ENCODE data around the gene CTNNA1. TPM values are rescaled to one million over a fixed set of nuclear protein-coding genes. Genes with fewer than 3 reads are reported as not detected.

CTNNA1 gene
- total RNA-seq, 4 donors from 2014 or later, result 256 to 405 (median 341) TPM

- no peak overlapping the region for H3K4me3 ChIP-seq (replicated peaks in 1 of 3)
- no peak for TF ChIP-seq POLR2A (IDR thresholded peaks at IDR 0.05)
- TF ChIP-seq, protein P1, sequence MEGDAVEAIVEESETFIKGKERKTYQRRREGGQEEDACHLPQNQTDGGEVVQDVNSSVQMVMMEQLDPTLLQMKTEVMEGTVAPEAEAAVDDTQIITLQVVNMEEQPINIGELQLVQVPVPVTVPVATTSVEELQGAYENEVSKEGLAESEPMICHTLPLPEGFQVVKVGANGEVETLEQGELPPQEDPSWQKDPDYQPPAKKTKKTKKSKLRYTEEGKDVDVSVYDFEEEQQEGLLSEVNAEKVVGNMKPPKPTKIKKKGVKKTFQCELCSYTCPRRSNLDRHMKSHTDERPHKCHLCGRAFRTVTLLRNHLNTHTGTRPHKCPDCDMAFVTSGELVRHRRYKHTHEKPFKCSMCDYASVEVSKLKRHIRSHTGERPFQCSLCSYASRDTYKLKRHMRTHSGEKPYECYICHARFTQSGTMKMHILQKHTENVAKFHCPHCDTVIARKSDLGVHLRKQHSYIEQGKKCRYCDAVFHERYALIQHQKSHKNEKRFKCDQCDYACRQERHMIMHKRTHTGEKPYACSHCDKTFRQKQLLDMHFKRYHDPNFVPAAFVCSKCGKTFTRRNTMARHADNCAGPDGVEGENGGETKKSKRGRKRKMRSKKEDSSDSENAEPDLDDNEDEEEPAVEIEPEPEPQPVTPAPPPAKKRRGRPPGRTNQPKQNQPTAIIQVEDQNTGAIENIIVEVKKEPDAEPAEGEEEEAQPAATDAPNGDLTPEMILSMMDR (IDR thresholded peaks at IDR 0.05), result no peak
- DNase-seq, result no peak
- H3K27ac ChIP-seq, result no peak overlapping the region
- no peaks in the 10 kb centered on the region for H3K27me3 ChIP-seq
- WGBS, 2 donors, result 85 to 96% methylated on average over 1 of the region's 1 CpG
- no peaks in the 10 kb centered on the region for H3K36me3 ChIP-seq
- H3K4me1 ChIP-seq, result peaks cover 7 to 33% of the 10 kb centered on the region in 2 donors
- intact Hi-C loops (cut with DNase I), result no loop called here
- no peaks in the 10 kb centered on the region for H3K9me3 ChIP-seq
Measured at GRCh38 chr5:138978080-138978479, 224.9 kb downstream of the CTNNA1 start.

DNA sequence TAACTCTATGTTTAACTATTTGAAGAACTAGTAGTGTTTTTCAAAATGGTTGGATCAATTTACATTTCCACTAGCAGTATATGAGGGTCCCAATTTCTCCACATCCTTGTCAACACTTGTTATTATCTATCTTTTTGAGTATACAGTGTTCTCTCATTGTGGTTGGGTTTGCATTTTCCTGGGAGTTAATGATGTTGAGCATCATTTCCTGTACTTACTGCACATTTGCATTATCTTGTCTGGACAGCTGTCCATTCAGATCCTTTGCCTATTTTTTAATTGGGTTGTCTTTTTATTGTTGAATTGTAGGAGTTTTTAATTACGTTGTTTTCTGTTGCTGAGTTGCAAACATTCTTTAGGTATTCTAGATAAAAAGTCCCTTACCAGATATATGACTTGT lies 225.4 kb downstream of the CTNNA1 start:
- no peak for DNase-seq
- no peak overlapping the region for H3K27ac ChIP-seq
- peaks cover 7 to 29% of the 10 kb centered on the region in 2 donors for H3K4me1 ChIP-seq
- intact Hi-C loops (cut with DNase I), result no loop called here
- H3K4me3 ChIP-seq (replicated peaks in 1 of 3), result no peak overlapping the region
- no peaks in the 10 kb centered on the region for H3K27me3 ChIP-seq
- no peaks in the 10 kb centered on the region for H3K36me3 ChIP-seq
- 95 to 100% methylated on average over 1 of the region's 1 CpG for WGBS, 2 donors
- TF ChIP-seq, protein P1 (IDR thresholded peaks at IDR 0.05), result no peak
- TF ChIP-seq POLR2A (IDR thresholded peaks at IDR 0.05), result no peak
- no peaks in the 10 kb centered on the region for H3K9me3 ChIP-seq

GRCh38 chr5:138979684-138980280 lies 226.6 kb downstream of the CTNNA1 start:
- H3K27me3 ChIP-seq, result no peaks in the 10 kb centered on the region
- no peak for DNase-seq
- intact Hi-C loops (cut with DNase I), result no loop called here
- no peak overlapping the region for H3K4me3 ChIP-seq (replicated peaks in 1 of 3)
- peaks cover 6 to 29% of the 10 kb centered on the region in 2 donors for H3K4me1 ChIP-seq
- WGBS, 2 donors, result 90 to 96% methylated on average over 5 of the region's 5 CpGs
- no peaks in the 10 kb centered on the region for H3K9me3 ChIP-seq
- TF ChIP-seq POLR2A (IDR thresholded peaks at IDR 0.05), result no peak
- TF ChIP-seq, protein P1 (IDR thresholded peaks at IDR 0.05), result no peak
- H3K27ac ChIP-seq, result no peak overlapping the region
- H3K36me3 ChIP-seq, result no peaks in the 10 kb centered on the region

- no peaks in the 10 kb centered on the region for H3K36me3 ChIP-seq
- no peak for DNase-seq
- H3K27ac ChIP-seq, result no peak overlapping the region
- H3K4me1 ChIP-seq, result peaks cover 0 to 23% of the 10 kb centered on the region in 2 donors
- intact Hi-C loops (cut with DNase I), result no loop called here
- TF ChIP-seq POLR2A (IDR thresholded peaks at IDR 0.05), result no peak
- TF ChIP-seq, protein P1 (IDR thresholded peaks at IDR 0.05), result no peak
- no peaks in the 10 kb centered on the region for H3K27me3 ChIP-seq
- H3K9me3 ChIP-seq, result no peaks in the 10 kb centered on the region
- H3K4me3 ChIP-seq (replicated peaks in 1 of 3), result no peak overlapping the region
Measured at GRCh38 chr5:138980441-138980840, 227.2 kb downstream of the CTNNA1 start.

DNA sequence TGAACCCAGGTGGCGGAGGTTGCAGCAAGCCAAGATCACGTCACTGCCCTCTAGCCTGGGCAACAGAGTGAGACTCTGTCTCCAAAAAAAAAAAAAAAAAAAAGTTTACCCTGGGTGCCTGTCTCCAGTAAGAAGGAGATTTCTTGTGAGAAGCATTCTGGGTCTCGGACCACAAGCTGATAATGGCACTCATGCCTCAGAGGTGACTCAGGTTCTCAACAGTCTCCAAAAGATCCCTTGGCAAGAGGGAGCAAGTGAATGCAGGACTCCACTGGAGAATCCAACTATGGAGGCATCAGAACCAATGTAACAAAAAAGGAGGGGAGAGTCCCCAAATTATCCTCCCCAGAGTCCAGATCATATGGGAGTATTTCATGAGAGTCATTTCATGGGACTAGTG lies 227.9 kb downstream of the CTNNA1 start:
- 96 to 100% methylated on average over 3 of the region's 3 CpGs for WGBS, 2 donors
- no peak for TF ChIP-seq POLR2A (IDR thresholded peaks at IDR 0.05)
- TF ChIP-seq, protein P1 (IDR thresholded peaks at IDR 0.05), result no peak
- no peak for DNase-seq
- Histone ChIP-seq H3K27me3 (no peaks in the 10 kb centered on the region), H3K9me3 (no peaks in the 10 kb centered on the region), H3K4me1 (peaks cover 0 to 20% of the 10 kb centered on the region in 2 donors), H3K4me3 (replicated peaks in 1 of 3) (no peak overlapping the region), H3K36me3 (no peaks in the 10 kb centered on the region), H3K27ac (no peak overlapping the region)
- intact Hi-C loops (cut with DNase I), result no loop called here

All from thyroid gland (tissue), 4 donors.